DOHH2 (cell line): Measurements from ENCODE around the gene CTCF.
A peak's percentile ranks its signal among the peaks of the same experiment; 100 is the strongest.

Experiments
- H3F3A ChIP-seq: fragments of 200-600 bp; sonication (generic), shearing (Covaris generic); 2 replicates; pipeline ENCODE4 v1.6.0; 2016; ENCODE audit warnings: antibody characterized with exemption, mild to moderate bottlenecking; ENCODE audit not compliant: control insufficient read depth, insufficient read depth
- H3K27ac ChIP-seq: fragments of 200-600 bp; sonication (generic); 2 replicates; pipeline ENCODE4 v1.5.1; 2014; ENCODE audit warnings: low read depth, mild to moderate bottlenecking, low read length, moderate library complexity
- H3K27me3 ChIP-seq: fragments of 200-600 bp; sonication (generic); 2 replicates; pipeline ENCODE4 v1.6.1; 2014; ENCODE audit warnings: mild to moderate bottlenecking, low read length, mixed read lengths; ENCODE audit not compliant: control insufficient read depth
- H3K36me3 ChIP-seq: fragments of 200-600 bp; sonication (generic); 2 replicates; pipeline ENCODE4 v1.6.1; 2014; ENCODE audit warnings: mild to moderate bottlenecking, low read length, moderate library complexity, mixed read lengths; ENCODE audit not compliant: control insufficient read depth
- H3K4me1 ChIP-seq: fragments of 200-600 bp; sonication (generic); 2 replicates; pipeline ENCODE4 v1.6.1; 2014; ENCODE audit warnings: mild to moderate bottlenecking, low read length, mixed read lengths; ENCODE audit not compliant: control insufficient read depth
- H3K4me2 ChIP-seq: fragments of 200-600 bp; sonication (generic); 2 replicates; pipeline ENCODE4 v1.6.0; 2014; ENCODE audit warnings: mild to moderate bottlenecking, low read length, moderate library complexity
- H3K4me3 ChIP-seq: fragments of 200-600 bp; sonication (generic); 2 replicates; pipeline ENCODE4 v1.5.1; 2014; ENCODE audit warnings: mild to moderate bottlenecking, low read length, mixed read lengths
- H3K79me2 ChIP-seq: fragments of 200-600 bp; sonication (generic); 2 replicates; pipeline ENCODE4 v1.6.1; 2014; ENCODE audit warnings: mild to moderate bottlenecking, low read length, mixed read lengths; ENCODE audit not compliant: control insufficient read depth
- H3K9me2 ChIP-seq: fragments of 200-600 bp; sonication (generic); replicated peaks from 2 replicates; pipeline ENCODE4 v1.6.1; 2014; ENCODE audit warnings: mild to moderate bottlenecking, low read length, mixed read lengths; ENCODE audit not compliant: control insufficient read depth
- H3K9me3 ChIP-seq: fragments of 200-600 bp; sonication (generic); 2 replicates; pipeline ENCODE4 v1.6.1; 2014; ENCODE audit warnings: antibody characterized with exemption, low read length, mixed read lengths; ENCODE audit not compliant: control insufficient read depth, insufficient read depth
- H4K20me1 ChIP-seq: fragments of 200-600 bp; sonication (generic); 2 replicates; pipeline ENCODE4 v1.6.0; 2014; ENCODE audit warnings: low read depth, mild to moderate bottlenecking, antibody characterized with exemption, low read length, moderate library complexity; ENCODE audit not compliant: control insufficient read depth, insufficient read depth
- CTCF ChIP-seq: fragments of 200-600 bp; sonication (generic); IDR thresholded peaks from one replicate; pipeline ENCODE4 v1.5.1; 2014; ENCODE audit warnings: antibody characterized with exemption, mild to moderate bottlenecking, low read depth, low read length; ENCODE audit not compliant: poor library complexity, severe bottlenecking
- EZH2phosphoT487 ChIP-seq: fragments of 200-600 bp; sonication (generic); IDR thresholded peaks from 2 replicates; pipeline ENCODE4 v1.6.1; 2017; ENCODE audit warnings: borderline replicate concordance, mild to moderate bottlenecking, antibody characterized with exemption, low read length, moderate library complexity, mixed read lengths

CTCF gene

GRCh38 chr16:67659675-67660563 lies 97.6 kb downstream of the CTCF start, which contains the start of gene ACD:
Gene ACD, minus strand, starts transcription at chr16:67660260. Its CDS starts 40 bp downstream, at chr16:67660220.
- Histone ChIP-seq H3K36me3 (peaks cover 66% of the 10 kb centered on the region), H3K27me3 (no peaks in the 10 kb centered on the region), H3K4me2 (peak within 1 kb of the TSS; percentile 94), H3K9me3 (no peaks in the 10 kb centered on the region), H3K27ac (peak within 1 kb of the TSS; percentile 79), H3K4me3 (peak within 1 kb of the TSS; percentile 98), H3K79me2 (peaks cover 29% of the 10 kb centered on the region), H3F3A (peaks cover under 1% of the 10 kb centered on the region; the same call in 1 of the 2 replicates), H4K20me1 (peaks cover 4% of the 10 kb centered on the region; the same call in 1 of the 2 replicates), H3K4me1 (peaks cover 24% of the 10 kb centered on the region), H3K9me2 (no peaks in the 10 kb centered on the region)
- TF ChIP-seq EZH2phosphoT487 (no peak), CTCF (no peak)

- Histone ChIP-seq H3K79me2 (peaks cover 29% of the 10 kb centered on the region), H3F3A (no peaks in the 10 kb centered on the region), H3K4me3 (peak within 1 kb of the TSS; percentile 98), H3K36me3 (peaks cover 59% of the 10 kb centered on the region), H3K27ac (peak within 1 kb of the TSS; percentile 79), H3K9me2 (no peaks in the 10 kb centered on the region), H3K4me2 (peak within 1 kb of the TSS; percentile 94), H3K9me3 (no peaks in the 10 kb centered on the region), H3K4me1 (peaks cover 26% of the 10 kb centered on the region), H3K27me3 (no peaks in the 10 kb centered on the region), H4K20me1 (peaks cover 4% of the 10 kb centered on the region; the same call in 1 of the 2 replicates)
- TF ChIP-seq CTCF (no peak), EZH2phosphoT487 (no peak)
These were observed 98.3 kb downstream of the CTCF start, which contains the start of gene PARD6A for GRCh38 chr16:67660564-67661028. Gene PARD6A, plus strand, starts transcription at chr16:67660960. Its CDS starts 79 bp downstream, at chr16:67661039.

GRCh38 chr16:67661101-67661761 lies 98.9 kb downstream of the CTCF start:
- no peak for TF ChIP-seq EZH2phosphoT487
- TF ChIP-seq CTCF, result no peak
- no peaks in the 10 kb centered on the region for H3F3A ChIP-seq
- H3K4me3 ChIP-seq, result peak overlapping the region; percentile 87
- no peaks in the 10 kb centered on the region for H3K27me3 ChIP-seq
- H4K20me1 ChIP-seq, result peaks cover 4% of the 10 kb centered on the region; the same call in 1 of the 2 replicates
- H3K4me1 ChIP-seq, result peaks cover 32% of the 10 kb centered on the region
- H3K27ac ChIP-seq, result peak overlapping the region; percentile 42
- H3K9me2 ChIP-seq, result no peaks in the 10 kb centered on the region
- peak overlapping the region; percentile 93 for H3K4me2 ChIP-seq
- H3K9me3 ChIP-seq, result no peaks in the 10 kb centered on the region
- peaks cover 29% of the 10 kb centered on the region for H3K79me2 ChIP-seq
- peaks cover 53% of the 10 kb centered on the region for H3K36me3 ChIP-seq
